BJ (cell line): ENCODE data around the gene HHIPL1. TPM values are rescaled to one million over a fixed set of nuclear protein-coding genes. Genes with fewer than 3 reads are reported as not detected.

Source experiments
- CTCF ChIA-PET: fragments of 350-600 bp; formaldehyde crosslinking; extraction: SDS; loops from one replicate; lab custom pipeline; 2021; ENCODE audit warnings: antibody characterized with exemption, inconsistent platforms; lab: Yijun Ruan, JAX
- POLR2A ChIA-PET: fragments of 300-600 bp; sonication (Branson Sonifier 250); formaldehyde crosslinking; extraction: SDS; loops from one replicate; lab custom pipeline; 2021; ENCODE audit warnings: antibody characterized with exemption; lab: Charles Lee
- DNase-seq: peaks from one replicate; pipeline ENCODE4 v3.0.0-alpha.2; 2011; ENCODE audit warnings: low read depth
- H3K27me3 ChIP-seq: 2 replicates; pipeline ENCODE4 v1.6.0; 2011; ENCODE audit warnings: low read length; ENCODE audit not compliant: control insufficient read depth, insufficient read depth
- H3K36me3 ChIP-seq: 2 replicates; pipeline ENCODE4 v1.5.1; 2011; ENCODE audit warnings: low read length; ENCODE audit not compliant: control insufficient read depth, insufficient read depth
- H3K4me3 ChIP-seq: 2 replicates; pipeline ENCODE4 v1.5.1; 2011; ENCODE audit warnings: low read depth, mild to moderate bottlenecking, control low read depth, low read length
- polyA plus RNA-seq: library from polyadenylated mRNA; depleted of rRNA; stranded (reverse); fragments of >200 nt; gene quantifications from 2 replicates; pipeline ENCODE4 v1.2.3, GENCODE V29; 2011
- TF ChIP-seq, protein P1 (sequence below): IDR thresholded peaks from 2 replicates; pipeline ENCODE4 v1.5.1; 2011; ENCODE audit warnings: low read depth, mild to moderate bottlenecking, control low read depth, inconsistent platforms, low read length, moderate library complexity; ENCODE audit not compliant: insufficient read depth

Gene HHIPL1
- polyA plus RNA-seq, 1 experiment = 2.5 TPM

DNA sequence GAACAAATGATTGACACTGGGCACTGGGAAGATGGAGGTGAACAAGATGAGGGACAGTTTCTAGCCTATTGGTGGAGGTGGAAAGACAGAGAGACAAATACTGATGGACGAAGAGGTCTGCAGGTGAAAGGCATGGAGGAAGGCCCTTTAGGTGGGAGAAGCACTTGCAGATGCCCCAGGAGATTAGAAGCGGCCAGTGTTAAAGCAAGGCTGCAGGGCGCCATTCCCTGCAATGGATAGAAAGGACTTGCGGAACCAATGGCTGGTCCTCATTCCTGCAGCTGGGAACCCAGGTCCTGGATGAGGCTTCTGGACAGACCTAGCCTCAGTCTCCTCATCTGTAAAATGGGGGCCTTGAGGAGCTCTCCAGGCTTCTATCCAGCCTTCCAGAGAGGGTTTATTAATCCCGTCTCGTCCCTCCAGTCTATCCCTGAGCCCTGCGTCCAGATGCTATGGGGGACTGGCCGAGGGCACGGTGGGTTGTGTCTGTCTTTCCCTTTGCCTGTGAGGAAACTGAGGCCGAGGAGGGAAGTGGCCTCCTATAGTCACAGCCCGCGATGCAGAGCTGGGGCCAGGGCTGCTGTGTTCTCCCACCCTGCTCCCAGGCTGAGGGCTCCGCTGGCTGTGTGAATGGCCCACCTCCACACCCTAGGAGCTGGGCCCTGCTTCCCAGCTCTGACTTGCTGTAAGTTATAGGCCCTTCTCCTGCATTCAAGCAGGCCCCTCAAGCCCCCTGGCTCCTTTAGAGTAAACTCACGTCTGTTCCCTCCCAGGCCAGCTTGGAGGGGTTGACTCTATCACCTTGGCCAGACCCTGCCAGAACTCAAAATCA lies 72.1 kb downstream of the HHIPL1 start:
- no peaks in the 10 kb centered on the region for H3K36me3 ChIP-seq
- POLR2A ChIA-PET = no interaction called here
- TF ChIP-seq, protein P1, sequence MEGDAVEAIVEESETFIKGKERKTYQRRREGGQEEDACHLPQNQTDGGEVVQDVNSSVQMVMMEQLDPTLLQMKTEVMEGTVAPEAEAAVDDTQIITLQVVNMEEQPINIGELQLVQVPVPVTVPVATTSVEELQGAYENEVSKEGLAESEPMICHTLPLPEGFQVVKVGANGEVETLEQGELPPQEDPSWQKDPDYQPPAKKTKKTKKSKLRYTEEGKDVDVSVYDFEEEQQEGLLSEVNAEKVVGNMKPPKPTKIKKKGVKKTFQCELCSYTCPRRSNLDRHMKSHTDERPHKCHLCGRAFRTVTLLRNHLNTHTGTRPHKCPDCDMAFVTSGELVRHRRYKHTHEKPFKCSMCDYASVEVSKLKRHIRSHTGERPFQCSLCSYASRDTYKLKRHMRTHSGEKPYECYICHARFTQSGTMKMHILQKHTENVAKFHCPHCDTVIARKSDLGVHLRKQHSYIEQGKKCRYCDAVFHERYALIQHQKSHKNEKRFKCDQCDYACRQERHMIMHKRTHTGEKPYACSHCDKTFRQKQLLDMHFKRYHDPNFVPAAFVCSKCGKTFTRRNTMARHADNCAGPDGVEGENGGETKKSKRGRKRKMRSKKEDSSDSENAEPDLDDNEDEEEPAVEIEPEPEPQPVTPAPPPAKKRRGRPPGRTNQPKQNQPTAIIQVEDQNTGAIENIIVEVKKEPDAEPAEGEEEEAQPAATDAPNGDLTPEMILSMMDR = no peak
- peaks cover 8% of the 10 kb centered on the region for H3K27me3 ChIP-seq
- CTCF ChIA-PET = interaction anchor here (1.0 to 3.1 kb wide), 6 partner anchors 9 to 29 kb away, joined by 3 to 14 read pairs (median 4); no protein-coding TSS in a partner anchor
- DNase-seq = no peak
- H3K4me3 ChIP-seq = no peak overlapping the region

DNA sequence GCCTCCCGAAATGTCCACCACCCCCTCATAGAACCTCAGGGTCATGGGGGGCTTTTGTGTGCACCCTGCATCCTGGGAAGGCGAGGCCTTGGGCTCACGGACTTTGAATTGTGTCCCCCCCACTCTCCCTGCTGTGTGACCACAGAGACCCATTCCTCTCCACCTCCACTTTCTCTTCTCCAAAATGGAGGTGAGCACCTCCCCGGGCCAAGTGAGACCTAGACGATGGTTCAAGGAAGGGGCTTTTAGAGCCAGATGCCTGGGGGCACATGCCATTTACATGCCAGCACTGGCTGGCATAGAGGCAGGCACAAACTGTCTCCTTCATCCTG lies 72.7 kb downstream of the HHIPL1 start:
- H3K4me3 ChIP-seq = no peak overlapping the region
- no peak for DNase-seq
- CTCF ChIA-PET = interaction anchor here (0.6 to 2.3 kb wide), 4 partner anchors 12 to 220 kb away, joined by 3 to 10 read pairs (median 4); no protein-coding TSS in a partner anchor
- POLR2A ChIA-PET = no interaction called here
- H3K27me3 ChIP-seq = peaks cover 8% of the 10 kb centered on the region
- TF ChIP-seq, protein P1 = no peak
- H3K36me3 ChIP-seq = no peaks in the 10 kb centered on the region

DNA sequence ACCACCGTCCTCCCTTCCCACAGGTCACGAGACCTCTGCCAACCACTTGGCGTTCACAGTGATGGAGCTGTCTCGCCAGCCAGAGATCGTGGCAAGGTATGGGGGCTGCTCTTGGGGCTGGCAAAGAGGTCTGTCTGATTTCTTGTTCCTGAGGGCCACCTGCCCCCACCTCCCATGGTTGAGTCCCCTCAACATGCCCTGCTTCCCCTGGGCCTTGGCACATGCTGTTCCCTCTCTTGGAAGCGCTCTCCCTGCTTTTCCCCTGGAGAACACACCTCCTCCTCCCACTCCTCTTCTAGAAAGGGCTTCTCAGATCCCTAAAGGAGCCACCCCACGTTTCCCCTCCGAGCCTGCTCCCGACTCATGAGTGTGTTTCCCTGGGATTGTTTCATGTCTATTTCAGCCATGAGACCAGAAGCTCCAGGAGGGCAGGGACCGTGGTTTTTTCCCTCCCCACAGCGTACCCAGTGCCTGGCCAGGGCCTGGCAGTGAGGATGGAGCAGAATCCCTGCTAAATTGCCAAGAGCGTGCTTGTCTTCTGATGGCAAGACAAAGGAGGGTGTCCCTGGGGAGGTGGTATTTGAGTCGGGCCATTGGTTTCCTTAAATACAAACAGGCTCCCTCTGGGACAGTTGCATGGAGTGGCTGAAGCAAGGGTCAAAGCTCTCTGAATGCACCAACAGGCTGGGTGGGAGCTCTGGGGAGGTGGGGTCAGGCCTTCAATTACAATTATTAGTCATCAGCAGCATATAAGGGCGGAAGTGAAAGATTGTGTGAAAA lies 73.3 kb downstream of the HHIPL1 start:
- POLR2A ChIA-PET = no interaction called here
- Histone ChIP-seq H3K27me3 (peaks cover 8% of the 10 kb centered on the region), H3K36me3 (no peaks in the 10 kb centered on the region), H3K4me3 (no peak overlapping the region)
- TF ChIP-seq, protein P1 = no peak
- DNase-seq = no peak
- CTCF ChIA-PET = interaction anchor here (0.6 to 1.4 kb wide), 4 partner anchors 11 to 219 kb away, joined by 3 to 7 read pairs (median 4); no protein-coding TSS in a partner anchor

DNA sequence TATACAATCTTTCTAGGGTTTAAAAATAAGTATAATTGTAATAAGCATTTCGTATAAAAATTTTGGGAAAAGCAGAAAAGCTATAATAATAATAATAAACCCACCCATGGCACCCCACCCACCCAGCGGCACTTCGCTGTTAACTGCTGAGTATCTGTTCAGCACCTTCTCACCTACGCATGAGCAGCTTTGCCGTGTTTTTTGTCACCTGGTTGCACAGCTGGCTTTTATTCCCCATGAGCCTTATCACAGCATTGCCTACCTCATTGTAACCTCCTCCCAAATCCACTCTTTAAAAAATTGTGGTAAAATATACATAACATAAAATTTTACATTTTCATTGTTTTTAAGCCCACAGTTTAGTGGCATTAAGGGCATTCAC lies 73.9 kb downstream of the HHIPL1 start:
- POLR2A ChIA-PET = no interaction called here
- CTCF ChIA-PET = interaction anchor here (1.0 to 1.4 kb wide), 2 partner anchors 11 to 30 kb away, joined by 4 to 7 read pairs; no protein-coding TSS in a partner anchor
- Histone ChIP-seq H3K4me3 (no peak overlapping the region), H3K27me3 (peaks cover 8% of the 10 kb centered on the region), H3K36me3 (no peaks in the 10 kb centered on the region)
- no peak for DNase-seq
- TF ChIP-seq, protein P1 = no peak
